ENCODE measurements around the gene PLXDC1. TPM values are rescaled to one million over a fixed set of nuclear protein-coding genes. Genes with fewer than 3 reads are reported as not detected.

Gene PLXDC1
- total and polyA plus RNA-seq, 7 experiments from 2014 or later, result 2.3 to 55.7 (median 30.8) TPM

- Histone ChIP-seq H3K27ac (ENCODE audit: low read depth, low read length) (no peak overlapping the region), H3K9me3 (ENCODE audit: control insufficient read depth in 2 of 3, low read length in 3 of 3) (no peaks in the 10 kb centered on the region), H3K4me1 (ENCODE audit: control insufficient read depth in 2 of 2, insufficient read depth in 2 of 2, low read length in 2 of 2) (no peaks in the 10 kb centered on the region), H3K27me3 (ENCODE audit: control insufficient read depth in 2 of 2, insufficient read depth in 2 of 2, low read length in 2 of 2) (no peaks in the 10 kb centered on the region), H3K4me3 (ENCODE audit: low read length) (no peak overlapping the region), H3K36me3 (ENCODE audit: control insufficient read depth in 2 of 3, insufficient read depth in 3 of 3, low read length in 3 of 3) (no peaks in the 10 kb centered on the region)
- CTCF ChIA-PET, result interaction anchor here (0.6 kb wide), 1 partner anchor 66 kb away, joined by 3 read pairs; no protein-coding TSS in a partner anchor
- DNase-seq (no peak), ATAC-seq (no peak)
- POLR2A ChIA-PET, result no interaction called here
- Mint-ChIP-seq H3K27me3 (peaks cover 0 to 5% (median 0%) of the 10 kb centered on the region in 5 donors), H3K9me3 (peaks cover 0 to 4% (median 0%) of the 10 kb centered on the region in 11 donors), H3K36me3 (peaks cover 0 to 15% (median 5%) of the 10 kb centered on the region in 5 donors), H3K27ac (no peak overlapping the region), H3K4me3 (no peak overlapping the region), H3K4me1 (peaks cover 3 to 31% (median 23%) of the 10 kb centered on the region in 7 donors)
- intact Hi-C loops (cut with micrococcal nuclease), result no loop called here
Measured at GRCh38 chr17:39114723-39115122, 36.7 kb downstream of the PLXDC1 start.

GRCh38 chr17:39113871-39114270 lies 37.6 kb downstream of the PLXDC1 start:
- no peaks in the 10 kb centered on the region for H3K4me1 ChIP-seq (ENCODE audit: control insufficient read depth in 2 of 2, insufficient read depth in 2 of 2, low read length in 2 of 2)
- no peaks in the 10 kb centered on the region for H3K9me3 ChIP-seq (ENCODE audit: control insufficient read depth in 2 of 3, low read length in 3 of 3)
- POLR2A ChIA-PET, result no interaction called here
- peaks cover 0 to 15% (median 5%) of the 10 kb centered on the region in 5 donors for H3K36me3 Mint-ChIP-seq
- H3K9me3 Mint-ChIP-seq, result peaks cover 0 to 4% (median 0%) of the 10 kb centered on the region in 11 donors
- H3K27ac Mint-ChIP-seq, result no peak overlapping the region
- no peaks in the 10 kb centered on the region for H3K27me3 ChIP-seq (ENCODE audit: control insufficient read depth in 2 of 2, insufficient read depth in 2 of 2, low read length in 2 of 2)
- no peak overlapping the region for H3K27ac ChIP-seq (ENCODE audit: low read depth, low read length)
- H3K36me3 ChIP-seq (ENCODE audit: control insufficient read depth in 2 of 3, insufficient read depth in 3 of 3, low read length in 3 of 3), result no peaks in the 10 kb centered on the region
- H3K4me3 Mint-ChIP-seq, result no peak overlapping the region
- H3K4me3 ChIP-seq (ENCODE audit: low read length), result no peak overlapping the region
- H3K4me1 Mint-ChIP-seq, result peaks cover 3 to 27% (median 22%) of the 10 kb centered on the region in 7 donors
- CTCF ChIA-PET, result no interaction called here
- H3K27me3 Mint-ChIP-seq, result peaks cover 0 to 5% (median 0%) of the 10 kb centered on the region in 5 donors
- intact Hi-C loops (cut with micrococcal nuclease), result no loop called here
- DNase-seq (no peak), ATAC-seq (no peak)

- intact Hi-C loops (cut with micrococcal nuclease), result no loop called here
- Mint-ChIP-seq H3K4me3 (no peak overlapping the region), H3K36me3 (peaks cover 0 to 19% (median 5%) of the 10 kb centered on the region in 5 donors), H3K27ac (peak overlapping the region in 5 of 9 donors; percentile 31 to 65 (median 33)), H3K9me3 (peaks cover 0 to 4% (median 0%) of the 10 kb centered on the region in 11 donors), H3K27me3 (peaks cover 0 to 5% (median 0%) of the 10 kb centered on the region in 5 donors), H3K4me1 (peaks cover 0 to 21% (median 12%) of the 10 kb centered on the region in 7 donors)
- Histone ChIP-seq H3K4me1 (ENCODE audit: control insufficient read depth in 2 of 2, insufficient read depth in 2 of 2, low read length in 2 of 2) (no peaks in the 10 kb centered on the region), H3K27me3 (ENCODE audit: control insufficient read depth in 2 of 2, insufficient read depth in 2 of 2, low read length in 2 of 2) (no peaks in the 10 kb centered on the region), H3K9me3 (ENCODE audit: control insufficient read depth in 2 of 3, low read length in 3 of 3) (no peaks in the 10 kb centered on the region), H3K36me3 (ENCODE audit: control insufficient read depth in 2 of 3, insufficient read depth in 3 of 3, low read length in 3 of 3) (peaks cover 0 to 3% (median 0%) of the 10 kb centered on the region in 3 experiments), H3K4me3 (ENCODE audit: low read length) (no peak overlapping the region), H3K27ac (ENCODE audit: low read depth, low read length) (no peak overlapping the region)
- CTCF ChIA-PET, result no interaction called here
- DNase-seq (no peak), ATAC-seq (no peak)
- POLR2A ChIA-PET, result no interaction called here
Measured at GRCh38 chr17:39110435-39111136, 40.9 kb downstream of the PLXDC1 start.

GRCh38 chr17:39108461-39109375 lies 42.7 kb downstream of the PLXDC1 start:
- peaks cover 0 to 15% (median 12%) of the 10 kb centered on the region in 7 donors for H3K4me1 Mint-ChIP-seq
- intact Hi-C loops (cut with micrococcal nuclease), result no loop called here
- H3K4me3 ChIP-seq (ENCODE audit: low read length), result no peak overlapping the region
- no peaks in the 10 kb centered on the region for H3K4me1 ChIP-seq (ENCODE audit: control insufficient read depth in 2 of 2, insufficient read depth in 2 of 2, low read length in 2 of 2)
- H3K36me3 ChIP-seq (ENCODE audit: control insufficient read depth in 2 of 3, insufficient read depth in 3 of 3, low read length in 3 of 3), result peaks cover 0 to 8% (median 0%) of the 10 kb centered on the region in 3 experiments
- peaks cover 0 to 19% (median 0%) of the 10 kb centered on the region in 5 donors for H3K36me3 Mint-ChIP-seq
- no peaks in the 10 kb centered on the region for H3K27me3 ChIP-seq (ENCODE audit: control insufficient read depth in 2 of 2, insufficient read depth in 2 of 2, low read length in 2 of 2)
- no peak for ATAC-seq
- no peaks in the 10 kb centered on the region for H3K27me3 Mint-ChIP-seq
- no peaks in the 10 kb centered on the region for H3K9me3 ChIP-seq (ENCODE audit: control insufficient read depth in 2 of 3, low read length in 3 of 3)
- H3K27ac Mint-ChIP-seq, result peak overlapping the region in 1 of 9 donors; percentile 12
- no peak overlapping the region for H3K27ac ChIP-seq (ENCODE audit: low read depth, low read length)
- ChIA-PET POLR2A (no interaction called here), CTCF (interaction anchor here (0.9 kb wide), 1 partner anchor 44 kb away, joined by 3 read pairs; no protein-coding TSS in a partner anchor)
- DNase-seq, result no peak
- peak overlapping the region in 1 of 10 donors; percentile 29 for H3K4me3 Mint-ChIP-seq
- no peaks in the 10 kb centered on the region for H3K9me3 Mint-ChIP-seq

GRCh38 chr17:39107973-39108372 lies 43.5 kb downstream of the PLXDC1 start:
- Mint-ChIP-seq H3K9me3 (no peaks in the 10 kb centered on the region), H3K27me3 (no peaks in the 10 kb centered on the region), H3K27ac (peak overlapping the region in 3 of 9 donors; percentile 24 to 73 (median 56)), H3K36me3 (peaks cover 0 to 19% (median 0%) of the 10 kb centered on the region in 5 donors), H3K4me3 (peak overlapping the region in 1 of 10 donors; percentile 29), H3K4me1 (peaks cover 0 to 15% (median 11%) of the 10 kb centered on the region in 7 donors)
- Histone ChIP-seq H3K36me3 (ENCODE audit: control insufficient read depth in 2 of 3, insufficient read depth in 3 of 3, low read length in 3 of 3) (peaks cover 0 to 8% (median 0%) of the 10 kb centered on the region in 3 experiments), H3K27me3 (ENCODE audit: control insufficient read depth in 2 of 2, insufficient read depth in 2 of 2, low read length in 2 of 2) (no peaks in the 10 kb centered on the region), H3K4me3 (ENCODE audit: low read length) (no peak overlapping the region), H3K27ac (ENCODE audit: low read depth, low read length) (no peak overlapping the region), H3K4me1 (ENCODE audit: control insufficient read depth in 2 of 2, insufficient read depth in 2 of 2, low read length in 2 of 2) (no peaks in the 10 kb centered on the region), H3K9me3 (ENCODE audit: control insufficient read depth in 2 of 3, low read length in 3 of 3) (no peaks in the 10 kb centered on the region)
- CTCF ChIA-PET, result interaction anchor here (0.9 kb wide), 1 partner anchor 45 kb away, joined by 3 read pairs; no protein-coding TSS in a partner anchor
- ATAC-seq (no peak), DNase-seq (no peak)
- intact Hi-C loops (cut with micrococcal nuclease), result no loop called here
- POLR2A ChIA-PET, result interaction anchor here (1.0 kb wide), 1 partner anchor 10 kb away, joined by 3 read pairs; no protein-coding TSS in a partner anchor

- H3K27ac Mint-ChIP-seq, result peak overlapping the region in 5 of 9 donors; percentile 7 to 88 (median 41)
- H3K36me3 Mint-ChIP-seq, result peaks cover 0 to 16% (median 0%) of the 10 kb centered on the region in 5 donors
- intact Hi-C loops (cut with micrococcal nuclease), result no loop called here
- ChIA-PET POLR2A (interaction anchor here (1.0 kb wide), 1 partner anchor 9 kb away, joined by 3 read pairs; no protein-coding TSS in a partner anchor), CTCF (no interaction called here)
- H3K27ac ChIP-seq (ENCODE audit: low read depth, low read length), result no peak overlapping the region
- H3K9me3 ChIP-seq (ENCODE audit: control insufficient read depth in 2 of 3, low read length in 3 of 3), result no peaks in the 10 kb centered on the region
- no peak overlapping the region for H3K4me3 Mint-ChIP-seq
- H3K4me1 Mint-ChIP-seq, result peaks cover 0 to 22% (median 16%) of the 10 kb centered on the region in 7 donors
- H3K4me3 ChIP-seq (ENCODE audit: low read length), result no peak overlapping the region
- no peaks in the 10 kb centered on the region for H3K27me3 ChIP-seq (ENCODE audit: control insufficient read depth in 2 of 2, insufficient read depth in 2 of 2, low read length in 2 of 2)
- peaks cover 0 to 6% of the 10 kb centered on the region in 2 donors for H3K4me1 ChIP-seq (ENCODE audit: control insufficient read depth in 2 of 2, insufficient read depth in 2 of 2, low read length in 2 of 2)
- H3K36me3 ChIP-seq (ENCODE audit: control insufficient read depth in 2 of 3, insufficient read depth in 3 of 3, low read length in 3 of 3), result peaks cover 0 to 8% (median 0%) of the 10 kb centered on the region in 3 experiments
- H3K9me3 Mint-ChIP-seq, result no peaks in the 10 kb centered on the region
- DNase-seq (no peak), ATAC-seq (no peak)
- no peaks in the 10 kb centered on the region for H3K27me3 Mint-ChIP-seq
Measured at GRCh38 chr17:39107155-39107554, 44.3 kb downstream of the PLXDC1 start.
